Ovary (tissue), 3 donors: ENCODE results near the gene ACSL6.

ENCODE experiments used
- CTCF ChIP-seq, 3 donors: fragments of 450-650 bp in 2 of 3; fragments of 200-600 bp in 1 of 3; IDR thresholded peaks; one replicate each; pipeline versions ENCODE4 v1.5.1 to v1.8.0; 2016 to 2022; ENCODE audit warnings: antibody characterized with exemption in 3 of 3, mild to moderate bottlenecking in 1 of 3
- EP300 ChIP-seq: sonication (generic); formaldehyde crosslinking; IDR thresholded peaks from one replicate; pipeline ENCODE4 v1.6.1; 2017; ENCODE audit warnings: antibody characterized with exemption
- POLR2A ChIP-seq: fragments of 450-650 bp; IDR thresholded peaks from one replicate; pipeline ENCODE4 v1.6.1; 2017; ENCODE audit warnings: antibody characterized with exemption, mild to moderate bottlenecking, moderate library complexity
- donor health status: DM: no; HTN: no; CAD: no.

- TF ChIP-seq EP300 (no peak), CTCF (IDR thresholded peaks at IDR 0.05) (no peak), POLR2A (no peak)
Observed at GRCh38 chr5:132017738-132018625, 6.5 kb upstream of the ACSL6 start.
